Activated CD4-positive, alpha-beta T cell treated with anti-CD3 and anti-CD28 coated beads for 48 hours (primary cell): Measurements from ENCODE around the gene MFAP5.

Experiments
- DNase-seq: peaks from one replicate; pipeline ENCODE4 v3.0.0-alpha.2; 2020

The MFAP5 gene, protein sequence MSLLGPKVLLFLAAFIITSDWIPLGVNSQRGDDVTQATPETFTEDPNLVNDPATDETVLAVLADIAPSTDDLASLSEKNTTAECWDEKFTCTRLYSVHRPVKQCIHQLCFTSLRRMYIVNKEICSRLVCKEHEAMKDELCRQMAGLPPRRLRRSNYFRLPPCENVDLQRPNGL

DNA sequence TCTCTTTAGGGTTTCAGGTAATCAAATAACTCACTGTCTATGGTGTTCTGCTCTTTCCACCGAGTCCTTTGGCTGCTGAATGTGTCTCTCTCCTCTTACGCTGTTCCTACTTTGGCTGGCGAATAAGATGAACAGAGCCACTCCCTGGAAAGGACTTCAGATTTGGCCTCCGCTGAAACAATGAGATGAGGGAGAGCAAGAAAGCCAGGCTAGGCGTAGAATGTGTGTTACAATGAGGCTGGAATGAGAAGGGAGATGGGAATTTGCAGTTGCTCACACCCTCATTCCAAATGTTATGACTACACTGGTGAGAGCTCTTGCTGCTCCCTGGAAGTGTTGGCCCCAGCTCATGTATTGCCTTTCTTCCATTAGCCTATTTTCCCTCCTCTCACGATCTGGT is at the start of gene MFAP5:
TSS of gene MFAP5 (minus strand) at position 234 of the 400 bp plus-strand sequence. CDS start 722 bp downstream, outside the sequence.
- DNase-seq, result no peak

DNA sequence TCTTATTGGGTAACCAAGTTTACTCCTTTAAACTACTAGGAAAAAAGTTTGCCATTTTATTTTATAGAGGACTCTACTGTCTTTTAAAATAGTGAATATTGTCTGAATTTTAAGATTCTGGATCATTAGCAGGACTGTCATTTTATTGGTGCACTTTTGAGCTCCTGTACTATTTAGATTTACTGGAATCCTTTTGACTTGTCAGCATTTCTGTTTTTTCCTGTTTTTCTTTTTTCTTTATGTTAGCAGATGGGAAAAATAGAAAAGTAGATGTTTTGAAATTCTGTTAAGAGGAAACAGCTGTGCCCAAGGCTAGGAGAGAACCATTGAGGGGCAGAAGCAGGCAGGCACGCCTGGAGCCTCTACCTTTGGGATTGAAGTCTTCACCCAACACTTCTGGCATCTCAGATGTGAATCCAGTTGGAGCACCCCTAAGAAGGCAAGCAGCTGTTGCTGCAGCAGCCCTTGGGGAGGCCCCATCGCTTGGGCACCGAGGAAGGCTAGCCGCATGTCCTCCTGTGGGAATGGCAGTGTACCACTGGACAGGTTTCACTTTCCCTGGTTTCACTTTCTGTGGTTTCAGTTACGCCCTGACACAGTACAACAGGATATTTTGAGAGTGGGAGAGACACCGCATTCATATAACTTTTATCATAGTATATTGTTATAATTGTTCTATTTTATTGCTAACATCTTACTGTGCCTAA is 46.7 kb upstream of the MFAP5 start:
- DNase-seq, result no peak

DNA sequence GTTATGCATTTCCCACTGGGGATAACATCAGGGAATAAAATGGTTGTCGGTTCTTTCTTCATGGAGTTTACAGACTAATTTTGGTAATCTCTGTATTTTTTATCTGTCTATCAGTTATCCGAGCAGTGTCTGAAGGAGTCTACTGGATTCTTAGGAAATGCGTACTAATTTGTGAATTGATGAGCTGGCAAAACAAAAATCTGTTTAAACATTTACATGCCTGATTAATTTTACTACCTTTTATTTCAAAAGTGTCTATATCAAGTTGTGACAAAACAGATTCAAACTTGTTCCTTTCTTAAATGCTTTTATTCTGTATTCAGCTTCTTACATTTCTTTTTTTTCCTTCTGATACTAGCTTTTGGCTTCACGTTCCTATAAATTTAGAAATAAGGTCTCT is 39.5 kb upstream of the MFAP5 start:
- DNase-seq, result no peak

DNA sequence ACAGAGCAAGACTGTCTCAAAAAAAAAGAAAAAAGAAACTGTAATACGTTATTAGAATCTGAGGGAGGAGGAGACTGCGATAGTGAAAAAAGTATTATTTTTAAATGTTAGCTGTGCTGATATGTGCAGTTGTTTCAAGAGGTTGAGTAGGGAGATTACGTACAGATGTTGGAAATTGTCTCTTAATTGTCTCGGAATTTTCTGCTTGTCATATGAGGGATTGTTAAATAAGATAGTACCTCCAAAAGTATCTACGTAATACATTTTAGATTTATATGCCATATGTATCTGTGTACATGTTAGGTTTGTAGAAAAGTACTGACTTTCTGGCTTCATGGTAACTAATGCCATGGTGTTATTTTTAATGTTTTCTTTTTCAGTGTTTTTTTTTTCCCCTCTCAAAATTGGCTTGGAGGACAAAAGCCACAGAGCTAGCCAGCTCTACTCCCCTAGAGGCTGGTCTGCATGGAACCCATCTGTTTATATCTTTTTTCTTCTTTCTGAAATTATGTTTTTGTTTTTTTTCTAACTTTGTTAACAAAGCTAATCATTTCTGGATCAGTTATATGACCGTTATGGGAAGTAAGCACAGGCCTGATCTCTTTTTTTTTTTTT is 38.5 kb upstream of the MFAP5 start:
- DNase-seq, result no peak

DNA sequence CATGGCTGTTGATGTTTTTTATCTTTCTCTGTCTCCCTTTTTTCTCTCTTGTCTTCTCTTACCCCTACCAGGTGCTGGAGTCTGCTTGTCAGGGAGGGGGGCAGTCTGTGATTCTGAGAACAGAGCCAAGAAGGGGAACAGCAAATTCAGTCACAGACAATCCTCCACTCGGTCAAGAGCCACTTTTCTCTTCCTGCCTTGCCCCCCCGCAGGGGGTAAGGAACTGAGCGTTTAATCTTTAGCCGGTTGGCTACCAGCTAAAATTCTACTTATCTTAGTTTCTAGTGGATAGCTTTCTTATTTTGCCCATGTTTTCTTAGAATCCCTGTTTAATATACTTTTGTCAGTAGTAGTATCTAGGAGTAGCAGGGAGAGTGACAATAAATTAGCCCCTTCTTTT is 37.1 kb upstream of the MFAP5 start:
- no peak for DNase-seq

DNA sequence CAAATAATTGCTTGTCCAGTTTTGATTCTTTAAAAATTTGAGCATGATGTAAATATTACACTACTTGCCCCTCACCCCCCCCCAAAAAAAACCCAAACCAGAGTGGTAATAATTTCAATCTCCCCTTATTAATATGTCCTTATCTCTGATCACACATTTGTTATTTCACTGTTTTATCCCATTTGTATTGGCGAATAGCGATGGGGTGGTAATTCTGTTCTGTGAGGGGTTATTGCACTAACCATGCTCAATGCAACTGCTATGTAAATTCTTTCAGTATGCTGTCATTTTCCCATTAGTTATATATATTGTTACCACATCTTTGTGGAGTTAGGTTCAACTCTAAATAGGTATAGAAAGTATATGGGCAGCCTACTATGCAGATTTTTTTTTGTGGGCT is 36.3 kb upstream of the MFAP5 start:
- no peak for DNase-seq

DNA sequence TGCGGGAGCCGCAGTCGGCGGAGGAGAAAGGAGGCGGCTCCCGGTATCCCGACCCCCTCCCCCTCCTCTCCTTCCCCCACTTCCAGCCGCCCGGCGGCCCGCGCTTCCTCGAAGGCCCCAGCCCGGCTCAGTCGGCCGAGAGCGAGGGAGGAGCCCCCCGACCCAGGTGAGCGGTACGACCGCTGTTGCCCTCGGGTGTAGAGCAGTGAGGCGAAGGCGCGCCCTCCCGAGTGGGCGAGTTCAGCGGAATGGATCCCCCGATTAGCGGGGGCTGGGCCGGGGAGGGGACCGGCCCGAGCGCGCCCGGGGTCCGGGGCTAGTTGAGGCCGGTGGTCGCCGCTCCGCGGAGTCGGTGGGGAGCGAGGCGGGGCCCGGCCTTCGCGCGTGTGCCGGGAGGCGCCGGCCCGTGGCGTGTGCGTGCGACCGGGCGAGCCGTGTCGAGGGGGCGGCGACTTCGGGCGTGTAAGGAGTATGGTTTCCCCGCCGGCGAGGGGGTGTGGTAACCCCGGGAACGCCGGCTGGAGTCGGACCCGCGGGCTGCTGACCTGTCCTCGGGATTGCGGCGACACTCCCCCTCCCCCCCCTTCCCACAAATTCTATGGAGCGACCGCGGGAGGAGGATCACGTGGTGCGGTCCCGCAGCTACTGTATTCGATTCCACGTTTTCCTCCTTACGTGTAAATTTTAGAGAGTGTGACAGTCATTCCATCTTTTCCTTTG is 35.7 kb upstream of the MFAP5 start:
- peak; percentile 49 for DNase-seq

DNA sequence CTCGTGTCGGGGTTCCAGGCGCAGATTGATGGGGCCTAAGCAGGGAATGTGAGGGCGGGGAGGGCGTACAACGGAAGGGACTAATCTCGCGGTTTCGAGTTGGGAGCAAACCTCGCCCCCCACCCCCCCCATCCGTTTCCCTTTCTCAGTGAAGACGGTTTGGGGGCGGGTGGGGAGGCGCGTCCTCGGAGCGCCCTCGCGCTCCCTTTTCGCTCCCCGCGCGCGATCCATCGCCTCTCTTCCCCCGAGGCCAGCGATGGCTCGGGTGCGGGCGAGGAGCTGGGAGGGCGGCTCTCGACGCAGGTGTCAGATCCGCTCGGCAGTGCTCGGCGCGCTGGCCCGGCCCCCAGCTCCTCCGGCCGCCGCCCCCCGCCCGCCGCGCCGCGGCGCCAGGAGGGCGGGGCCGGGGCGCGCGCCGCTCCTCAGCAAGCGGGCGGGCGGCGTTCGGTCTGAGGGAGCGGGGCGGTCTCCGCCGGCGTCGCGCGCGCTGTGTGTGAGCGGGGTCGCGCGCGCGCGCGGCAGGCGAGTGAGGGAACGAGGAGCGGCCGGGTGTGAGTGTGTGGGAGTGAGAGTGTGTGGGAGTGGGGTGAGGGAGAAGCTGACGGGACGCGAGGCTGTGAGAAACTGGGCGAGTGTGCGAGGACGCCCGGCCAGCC is 35.0 kb upstream of the MFAP5 start, which contains the start of gene RIMKLB:
TSS of gene RIMKLB (plus strand) at position 516 of the 656 bp plus-strand sequence. CDS start 15,876 bp downstream, outside the sequence.
- DNase-seq, result peak; percentile 75

DNA sequence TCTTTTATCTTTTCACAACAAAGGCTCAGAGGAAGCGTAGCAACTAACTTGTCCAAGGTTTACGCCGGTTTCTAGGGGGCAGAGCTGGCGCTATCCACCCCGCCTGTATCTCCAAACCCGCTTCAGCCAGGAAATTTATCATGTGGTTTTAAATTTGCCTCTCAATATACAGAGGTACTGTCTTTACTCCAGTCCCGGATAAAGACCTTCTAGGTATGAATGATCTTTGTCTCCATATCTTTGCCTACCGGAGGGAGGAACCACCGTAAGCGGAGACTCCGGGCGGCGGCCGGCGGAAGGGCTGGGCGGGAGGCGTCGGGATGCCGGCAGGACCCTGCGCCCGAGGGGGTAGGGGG is 34.5 kb upstream of the MFAP5 start:
- no peak for DNase-seq

DNA sequence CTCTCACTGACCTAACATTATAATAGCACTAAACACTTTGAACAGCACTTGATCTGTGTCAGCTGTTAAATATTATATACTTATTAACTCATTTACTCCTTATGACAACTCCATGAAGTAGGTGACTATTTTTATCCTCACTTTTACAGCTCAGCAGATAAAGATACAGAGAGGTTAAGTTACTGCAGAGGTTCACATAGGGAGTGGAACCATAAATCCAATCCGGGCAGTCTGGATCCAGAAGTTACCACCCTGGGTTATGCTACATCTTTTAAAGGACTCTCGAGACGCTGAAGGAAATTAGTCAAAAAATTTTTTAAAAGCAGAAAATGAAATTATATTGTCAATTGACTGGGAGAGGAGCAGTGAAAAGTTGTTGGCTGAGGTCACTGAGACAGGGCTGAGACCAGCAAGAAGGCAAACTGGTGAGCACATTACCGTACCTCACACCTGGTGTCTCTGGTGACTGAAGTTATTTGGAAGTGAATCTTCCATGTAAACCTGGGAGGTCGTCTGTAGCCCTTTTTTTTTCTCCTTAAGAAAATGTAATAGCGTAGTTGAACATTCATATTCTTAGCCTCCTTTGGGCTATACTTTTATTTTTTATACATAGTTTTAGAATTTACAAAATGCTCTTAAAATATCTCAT is 33.9 kb upstream of the MFAP5 start:
- no peak for DNase-seq

DNA sequence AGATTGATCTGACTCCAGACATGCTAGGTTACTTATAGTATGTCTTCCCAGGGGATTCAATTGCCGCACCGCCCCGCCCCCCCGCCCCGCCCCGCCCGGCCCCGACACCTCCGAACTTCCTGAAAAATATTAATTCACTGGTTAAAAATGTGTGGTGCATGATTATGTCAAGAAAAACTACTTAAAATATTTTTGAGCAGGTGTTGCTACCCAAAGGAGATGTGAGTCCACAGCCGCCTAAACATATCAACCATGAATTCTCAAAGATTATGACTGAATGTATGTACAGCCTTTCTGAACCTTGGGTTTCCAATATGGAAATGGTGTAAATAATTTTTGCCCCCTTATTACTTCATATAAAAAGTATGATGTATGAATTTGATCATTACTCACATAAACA is 32.5 kb upstream of the MFAP5 start:
- no peak for DNase-seq

DNA sequence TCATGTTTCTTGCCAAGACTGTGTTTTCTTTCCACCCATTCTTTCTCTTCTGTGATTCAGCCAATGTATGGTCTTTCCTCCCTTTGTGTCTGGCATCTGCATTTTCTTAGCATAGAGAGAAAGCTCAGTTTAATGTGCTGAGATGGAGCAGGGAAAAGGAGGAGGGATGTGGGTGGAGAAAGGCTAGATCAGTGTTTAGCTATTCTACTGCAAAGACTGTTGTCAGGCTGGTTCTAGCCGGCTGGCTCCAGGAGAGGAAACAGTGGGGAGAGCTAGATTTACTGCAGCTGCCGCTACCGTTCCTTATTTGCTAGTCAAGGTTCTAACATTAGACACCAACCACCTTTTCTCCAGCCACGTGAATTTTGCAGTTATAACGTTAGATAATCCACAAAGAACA is 29.9 kb upstream of the MFAP5 start:
- DNase-seq, result no peak

DNA sequence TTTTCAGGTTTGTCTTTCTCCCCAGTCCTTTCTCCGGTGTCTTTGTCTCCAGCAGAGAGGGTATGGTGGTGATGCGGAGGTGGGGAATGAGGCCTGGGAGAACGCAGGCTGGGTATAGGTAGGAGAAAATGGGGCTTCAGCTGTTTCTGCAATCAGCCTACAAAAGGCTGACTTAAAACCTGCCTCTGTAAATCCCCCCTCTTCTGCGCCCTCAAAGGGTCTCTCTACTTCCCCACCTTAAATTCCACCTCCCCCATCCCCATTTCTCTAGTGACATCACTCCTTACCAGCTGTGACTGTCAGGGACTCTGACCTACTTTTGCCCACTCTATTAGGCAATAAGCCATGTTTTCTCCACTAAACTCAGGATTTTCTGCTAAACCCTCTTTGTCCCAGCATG is 27.1 kb upstream of the MFAP5 start:
- DNase-seq, result no peak

DNA sequence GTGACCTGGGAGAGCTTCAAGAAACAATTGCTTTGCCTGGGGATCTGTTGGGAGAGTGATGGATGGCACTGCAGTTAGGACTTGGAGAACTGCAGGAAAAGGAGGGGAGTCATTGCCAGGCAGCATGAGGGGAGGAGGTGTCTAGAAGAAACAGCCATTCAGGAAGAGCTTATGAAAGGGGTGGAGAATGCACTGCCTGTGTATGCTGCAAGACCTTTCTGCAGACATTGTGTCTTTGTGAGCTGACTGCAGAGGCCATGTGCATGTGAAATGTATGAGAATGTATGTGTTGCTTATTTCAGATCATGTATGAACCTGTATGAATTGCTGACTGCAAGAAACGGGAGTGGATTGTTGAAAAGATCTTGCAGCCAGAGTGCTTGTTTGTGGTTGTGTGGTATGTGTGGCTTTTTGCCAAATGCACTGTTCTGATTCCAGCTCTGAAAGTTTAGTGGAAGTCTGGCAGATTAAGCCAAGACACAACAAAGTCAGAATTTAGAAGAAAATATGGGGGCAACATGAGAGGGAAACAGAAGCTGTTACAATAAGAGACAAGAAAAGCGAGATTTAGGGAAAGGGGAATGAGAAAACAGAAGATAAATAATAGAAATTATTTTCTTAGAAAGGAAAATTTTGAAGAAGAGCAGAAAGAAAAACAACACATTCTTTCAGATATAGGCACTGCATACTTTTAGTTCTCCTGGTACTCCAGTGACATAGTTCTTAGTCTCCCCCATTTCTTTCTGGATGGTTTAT is 25.4 kb upstream of the MFAP5 start:
- DNase-seq, result no peak

DNA sequence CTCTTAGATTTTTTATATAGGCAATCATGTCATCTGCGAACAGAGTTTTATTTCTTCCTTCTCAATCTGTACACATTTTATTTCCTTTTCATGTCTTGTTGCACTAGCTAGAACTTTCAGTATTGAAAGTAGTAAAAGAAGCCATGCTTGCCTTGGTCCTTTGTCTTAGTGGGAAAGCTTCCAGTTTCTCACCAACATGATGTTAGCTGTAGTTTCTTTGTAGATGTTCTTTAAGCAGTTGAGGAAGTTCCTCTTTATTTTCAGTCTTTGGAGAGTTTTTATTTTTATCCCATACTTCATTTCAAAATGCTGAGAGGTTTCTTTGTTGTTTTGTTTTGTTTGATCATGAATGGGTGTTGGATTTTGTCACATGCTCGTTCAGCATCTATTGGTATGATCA is 22.4 kb upstream of the MFAP5 start:
- no peak for DNase-seq

DNA sequence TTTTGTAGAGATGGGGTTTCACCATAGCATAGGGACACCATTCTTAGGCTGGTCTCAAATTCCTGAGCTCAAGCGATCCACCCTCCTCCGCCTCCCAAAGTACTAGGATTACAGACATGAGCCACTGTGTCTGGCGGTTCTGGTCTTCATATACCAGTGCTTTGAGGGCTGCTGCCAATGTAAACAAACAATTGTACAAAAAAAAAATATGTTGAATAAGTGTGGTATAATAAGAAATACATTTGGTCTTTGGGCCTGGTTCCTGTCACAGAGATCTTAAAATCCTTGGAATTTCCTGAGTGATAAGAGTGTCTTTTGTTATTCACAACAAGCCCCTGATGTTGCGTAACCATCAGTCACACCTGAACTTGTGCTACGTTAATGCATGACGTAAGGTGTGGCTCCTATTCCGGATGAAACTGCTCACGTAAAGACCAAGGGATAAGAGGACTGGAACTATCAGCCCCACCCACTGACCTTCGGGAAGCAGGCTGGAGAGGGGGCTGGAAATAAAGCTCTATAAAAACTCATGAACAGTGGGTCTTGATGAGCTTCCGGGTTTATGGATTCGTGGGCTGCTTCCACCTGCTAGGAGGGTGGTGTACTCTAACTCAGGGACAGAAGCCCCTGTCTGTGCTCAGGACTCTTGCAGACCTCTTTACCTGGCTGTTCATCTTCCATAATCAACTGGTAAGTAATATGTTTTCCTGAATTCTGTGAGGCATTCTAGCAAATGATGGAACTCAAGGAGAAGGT is 18.7 kb upstream of the MFAP5 start:
- no peak for DNase-seq

DNA sequence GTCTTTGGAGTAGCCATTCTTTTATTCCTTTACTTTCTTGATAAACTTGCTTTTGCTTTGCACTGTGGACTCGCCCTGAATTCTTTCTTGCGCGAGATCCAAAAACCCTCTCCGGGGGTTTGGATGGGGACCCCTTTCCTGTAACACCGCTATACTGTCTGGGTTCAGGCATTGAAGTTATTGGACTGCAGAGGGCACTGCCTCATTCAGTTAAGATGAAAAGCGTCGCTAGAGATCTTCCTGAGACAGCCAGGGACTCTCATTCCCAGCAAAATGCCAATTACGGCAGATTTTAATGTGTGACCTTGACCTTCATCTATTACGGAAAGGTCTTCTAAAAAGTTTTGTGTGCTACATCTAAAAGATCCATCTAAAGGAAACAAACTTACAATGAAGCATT is 17.9 kb upstream of the MFAP5 start:
- DNase-seq, result no peak

DNA sequence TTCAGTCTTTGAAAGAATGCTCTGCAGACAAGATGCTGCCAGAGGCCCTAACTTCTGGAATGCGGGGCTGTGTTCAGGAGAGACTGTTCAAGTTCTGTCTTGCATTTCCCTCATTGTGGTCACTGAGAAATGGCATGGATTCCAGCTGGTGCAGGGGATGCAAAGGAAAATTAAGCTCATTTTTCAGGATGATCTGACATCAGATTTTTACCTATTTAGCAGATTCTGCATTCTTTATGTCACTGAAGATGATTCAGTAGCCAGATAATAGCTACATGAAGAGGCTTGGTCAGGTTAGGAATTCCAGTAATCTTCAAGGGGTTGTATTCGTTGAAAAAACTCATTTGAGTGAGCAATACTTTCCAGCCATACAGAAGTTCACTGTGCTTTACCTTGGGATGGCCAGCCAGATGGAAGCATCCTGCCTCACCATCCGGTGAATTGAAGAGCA is 16.1 kb upstream of the MFAP5 start:
- DNase-seq, result no peak

DNA sequence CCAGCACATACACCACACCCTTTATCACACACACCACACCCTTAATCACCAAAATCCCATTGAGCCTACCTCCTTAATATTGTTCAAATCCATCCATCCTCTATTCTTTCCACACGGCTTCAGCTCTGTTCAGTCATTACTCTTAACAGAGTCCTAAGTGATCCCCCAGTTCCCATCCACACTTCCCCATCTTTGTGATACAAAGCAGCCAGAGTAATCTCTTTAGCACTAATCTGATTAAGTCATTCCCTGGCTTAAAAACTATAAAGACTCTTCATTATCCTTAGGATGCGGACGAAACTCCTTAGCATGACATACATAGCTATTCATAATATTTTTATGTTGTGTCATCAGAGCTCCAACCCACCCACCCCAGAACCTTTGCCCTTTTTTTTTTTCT is 14.7 kb upstream of the MFAP5 start:
- no peak for DNase-seq

DNA sequence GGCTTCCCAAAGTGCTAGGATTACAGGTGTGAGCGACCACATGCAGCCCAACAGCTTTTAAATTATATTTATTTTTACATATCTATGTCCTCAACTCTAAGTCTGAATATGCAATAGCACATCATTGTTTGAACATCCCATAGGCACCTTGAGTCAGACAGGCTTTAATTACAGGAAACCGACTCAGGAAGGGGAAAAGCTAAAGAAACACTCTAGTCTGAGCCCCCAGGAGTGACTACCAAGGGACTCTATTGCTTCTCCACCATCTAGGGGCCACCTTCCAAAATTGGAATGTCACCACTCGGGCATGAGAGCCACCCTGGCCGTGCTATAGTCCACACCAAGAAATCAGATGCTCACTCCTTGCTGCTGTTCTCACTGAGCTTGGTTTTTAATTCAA is 14.0 kb upstream of the MFAP5 start:
- no peak for DNase-seq

DNA sequence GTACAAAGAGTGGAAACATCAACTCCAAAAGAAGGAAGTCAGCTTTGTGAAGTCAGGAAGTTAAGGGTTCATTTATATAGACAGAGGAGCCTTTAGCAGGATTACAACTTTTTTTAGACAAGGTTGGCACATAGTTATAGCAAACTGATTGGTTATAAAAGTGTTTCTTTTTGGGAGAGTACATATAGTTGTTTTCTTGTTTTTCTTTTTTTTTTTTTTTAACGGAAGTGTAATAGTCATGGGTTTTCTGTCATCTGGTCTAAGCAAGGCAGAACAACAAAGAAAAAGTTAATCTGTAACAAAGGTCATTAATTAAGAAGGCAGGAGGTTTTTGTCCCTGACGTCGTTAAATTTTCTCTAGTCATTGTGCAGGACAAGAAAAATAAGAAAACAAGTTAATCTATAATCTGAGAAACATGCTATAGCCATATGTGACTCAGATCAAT is 13.0 kb upstream of the MFAP5 start:
- no peak for DNase-seq
